NCI-H187 (cell line): Measurements from ENCODE around the gene DGKH.

Source experiments
- DNase-seq, 2 experiments: peaks; one replicate each; lab custom pipeline; 2025; lab: John Stamatoyannopoulos, UW

The DGKH gene

DNA sequence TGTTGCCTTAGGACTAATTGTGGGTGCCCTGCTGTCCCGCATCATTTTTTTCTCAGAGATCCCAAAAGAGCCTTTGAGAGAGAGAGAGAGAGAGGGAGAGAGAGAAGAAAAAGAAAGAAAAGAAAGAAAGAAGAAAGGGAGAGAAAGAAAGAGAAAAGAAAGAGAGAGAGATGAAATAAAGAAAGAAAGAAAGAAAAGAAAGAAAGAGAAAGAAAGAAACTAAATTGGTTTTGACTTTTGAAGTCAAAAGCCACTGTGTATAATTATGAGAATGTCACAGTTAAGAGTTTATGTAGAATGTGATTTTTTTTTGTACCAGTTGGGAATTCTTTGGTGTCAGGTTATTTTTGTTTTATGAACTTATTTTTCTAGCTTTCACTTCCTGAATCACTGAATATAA, 180.1 kb downstream of the DGKH start:
- no peak for DNase-seq

DNA sequence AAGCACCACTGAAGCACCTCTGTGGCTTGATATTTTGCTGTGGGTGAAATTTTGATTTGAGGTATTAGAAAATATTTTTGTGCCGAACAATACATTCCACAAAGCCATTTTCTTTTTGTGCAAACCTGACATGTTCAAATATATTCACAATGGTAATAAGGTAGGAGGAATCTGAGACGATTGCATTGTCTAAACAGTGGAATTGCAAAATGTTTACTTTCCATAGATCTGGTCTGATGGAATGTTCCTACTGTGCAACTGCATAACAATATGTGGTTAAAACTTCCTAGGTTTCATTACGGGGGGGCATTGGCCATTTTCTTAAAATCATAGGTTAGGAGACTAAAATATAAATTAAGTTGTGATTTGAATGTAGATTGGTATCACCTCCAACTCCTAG, 180.8 kb downstream of the DGKH start:
- no peak for DNase-seq

DNA sequence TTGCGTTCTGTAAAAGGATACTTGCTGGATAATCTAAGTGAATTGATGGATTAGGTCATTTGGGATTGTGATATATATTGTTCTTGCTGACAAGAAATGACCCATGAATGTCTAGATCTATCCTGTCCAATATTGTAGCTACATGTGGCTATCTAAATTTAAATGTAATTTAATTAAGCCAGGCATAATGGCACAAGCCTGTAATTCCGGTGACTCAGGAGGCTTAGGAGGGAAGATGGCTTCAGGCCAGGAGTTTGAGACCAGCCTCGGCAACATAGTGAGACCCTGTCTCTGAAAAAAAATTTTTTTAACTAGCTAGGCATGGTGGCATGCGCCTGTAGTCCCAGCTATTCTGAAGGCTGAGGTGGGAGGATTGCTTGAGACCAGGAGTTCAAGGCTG, 184.2 kb downstream of the DGKH start:
- no peak for DNase-seq

DNA sequence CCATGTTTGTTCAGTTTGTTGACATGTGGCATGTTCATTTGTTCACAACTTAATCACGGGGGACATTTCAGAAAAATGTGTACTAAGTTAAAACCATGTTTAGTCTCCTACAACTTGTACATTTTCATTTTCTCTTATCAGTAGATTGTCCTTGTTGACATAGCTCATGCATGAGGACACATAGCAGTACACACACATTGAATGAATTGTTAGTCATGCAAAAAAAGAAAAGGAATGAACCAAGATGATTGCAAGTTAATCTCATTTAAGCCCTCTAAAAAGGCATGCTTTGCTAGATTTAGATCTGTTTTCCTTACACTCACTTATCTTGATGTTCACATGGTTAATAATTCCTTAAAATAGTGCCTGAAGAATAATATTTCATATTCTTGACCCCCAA, 185.3 kb downstream of the DGKH start:
- no peak for DNase-seq

- DNase-seq: no peak
These were observed 190.7 kb downstream of the DGKH start for GRCh38 chr13:42239161-42239560.

DNA sequence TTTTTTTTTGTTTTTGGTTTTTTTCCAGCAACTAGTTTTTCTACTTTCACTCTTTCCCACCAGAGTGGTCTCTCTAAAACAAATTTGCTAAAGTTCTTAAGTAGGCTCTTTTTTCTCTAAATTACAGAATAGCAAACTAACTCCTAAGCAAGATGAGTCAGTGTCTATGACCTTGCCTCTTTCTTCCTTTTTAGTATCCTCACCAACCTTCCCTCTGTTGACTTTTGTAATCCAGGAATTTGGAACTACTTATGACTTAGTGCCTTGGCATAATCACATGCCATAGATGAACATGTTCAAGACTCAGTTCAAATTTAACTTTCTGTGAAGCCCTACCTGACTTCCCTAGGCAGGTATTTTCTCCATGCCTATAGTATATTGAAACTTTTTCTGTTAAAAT, 191.2 kb downstream of the DGKH start:
- no peak for DNase-seq

GRCh38 chr13:42246541-42246940, 198.1 kb downstream of the DGKH start:
- no peak for DNase-seq

DNA sequence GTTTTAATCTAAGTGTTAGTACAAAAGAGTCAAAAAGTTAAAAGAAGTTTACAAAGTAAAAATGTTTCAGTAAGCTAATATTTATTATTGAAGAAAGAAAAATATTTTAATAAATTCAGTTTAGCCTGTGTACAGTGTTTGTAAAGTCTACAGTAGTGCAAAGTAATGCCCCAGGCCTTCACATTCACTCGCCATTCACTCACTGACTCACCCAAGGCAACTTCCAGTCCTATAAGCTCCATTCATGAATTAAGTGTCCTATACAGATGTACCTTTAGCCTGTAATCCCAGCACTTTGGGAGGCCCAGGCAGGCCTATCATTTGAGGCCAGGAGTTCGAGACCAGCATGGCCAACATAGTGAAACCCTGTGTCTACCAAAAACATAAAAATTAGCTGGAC, 199.4 kb downstream of the DGKH start:
- no peak for DNase-seq

- DNase-seq: no peak
These were observed 207.4 kb downstream of the DGKH start for GRCh38 chr13:42255886-42256285.

- DNase-seq: peak; percentile 2 to 11
These were observed 210.3 kb downstream of the DGKH start for GRCh38 chr13:42258747-42259146.

DNA sequence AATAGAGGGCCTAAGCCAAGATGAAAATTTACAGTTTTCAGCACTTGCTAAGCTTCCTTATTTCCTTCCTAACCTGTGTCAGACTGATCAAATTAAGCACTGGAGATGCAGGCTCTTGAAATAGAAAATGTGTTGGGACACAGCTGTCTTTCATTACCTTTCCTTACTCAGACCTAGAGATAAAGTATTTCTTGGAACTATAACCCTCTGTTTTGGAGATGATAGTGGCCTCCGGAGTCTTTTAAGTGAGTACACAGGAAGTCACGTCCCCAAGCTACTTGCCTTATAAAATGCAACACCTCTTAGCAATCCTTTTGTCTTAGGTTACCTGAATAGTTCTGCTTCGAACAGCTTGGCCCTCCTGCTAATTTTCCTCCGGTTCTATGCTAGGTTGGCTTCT, 211.1 kb downstream of the DGKH start:
- DNase-seq: no peak

GRCh38 chr13:42260903-42261654, 212.6 kb downstream of the DGKH start:
- no peak for DNase-seq

DNA sequence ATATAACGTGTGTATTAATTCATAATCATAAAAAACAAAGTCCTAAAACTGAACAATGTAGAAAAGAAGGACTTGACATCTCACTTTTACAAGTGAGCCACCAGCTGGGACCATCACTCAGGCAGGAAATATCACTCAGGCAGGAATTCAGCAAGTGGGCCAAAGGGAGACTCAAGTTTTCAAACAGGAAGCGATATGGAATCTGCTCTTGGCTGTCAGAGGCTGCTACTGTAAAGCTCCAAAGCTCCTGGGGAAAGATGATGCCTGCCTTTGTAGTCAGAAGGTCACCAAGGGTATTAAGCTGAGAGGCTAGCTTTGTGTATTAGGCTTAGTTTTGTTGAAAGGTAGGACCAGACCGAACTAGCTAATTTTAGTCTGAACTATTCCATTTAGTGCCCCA, 218.0 kb downstream of the DGKH start:
- DNase-seq: no peak

- DNase-seq: no peak
These were observed 221.9 kb downstream of the DGKH start for GRCh38 chr13:42270160-42270856.

DNA sequence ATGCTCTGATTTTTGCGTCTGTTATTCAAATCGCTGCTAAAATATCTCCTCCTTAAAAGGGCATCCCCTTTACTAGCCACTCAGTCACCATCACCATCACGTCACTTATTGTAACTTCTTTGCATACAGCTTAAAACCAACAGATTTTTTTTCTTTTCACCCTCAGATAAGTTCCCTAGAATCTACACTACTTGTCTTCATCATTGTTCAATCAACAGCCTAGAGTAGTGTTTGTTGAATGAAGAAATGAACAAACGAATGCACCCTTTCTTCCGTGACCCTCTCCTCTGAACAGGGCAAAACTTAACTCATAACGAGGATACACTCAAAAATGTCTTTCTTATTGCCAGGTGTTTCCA, 222.4 kb downstream of the DGKH start:
- DNase-seq: no peak

DNA sequence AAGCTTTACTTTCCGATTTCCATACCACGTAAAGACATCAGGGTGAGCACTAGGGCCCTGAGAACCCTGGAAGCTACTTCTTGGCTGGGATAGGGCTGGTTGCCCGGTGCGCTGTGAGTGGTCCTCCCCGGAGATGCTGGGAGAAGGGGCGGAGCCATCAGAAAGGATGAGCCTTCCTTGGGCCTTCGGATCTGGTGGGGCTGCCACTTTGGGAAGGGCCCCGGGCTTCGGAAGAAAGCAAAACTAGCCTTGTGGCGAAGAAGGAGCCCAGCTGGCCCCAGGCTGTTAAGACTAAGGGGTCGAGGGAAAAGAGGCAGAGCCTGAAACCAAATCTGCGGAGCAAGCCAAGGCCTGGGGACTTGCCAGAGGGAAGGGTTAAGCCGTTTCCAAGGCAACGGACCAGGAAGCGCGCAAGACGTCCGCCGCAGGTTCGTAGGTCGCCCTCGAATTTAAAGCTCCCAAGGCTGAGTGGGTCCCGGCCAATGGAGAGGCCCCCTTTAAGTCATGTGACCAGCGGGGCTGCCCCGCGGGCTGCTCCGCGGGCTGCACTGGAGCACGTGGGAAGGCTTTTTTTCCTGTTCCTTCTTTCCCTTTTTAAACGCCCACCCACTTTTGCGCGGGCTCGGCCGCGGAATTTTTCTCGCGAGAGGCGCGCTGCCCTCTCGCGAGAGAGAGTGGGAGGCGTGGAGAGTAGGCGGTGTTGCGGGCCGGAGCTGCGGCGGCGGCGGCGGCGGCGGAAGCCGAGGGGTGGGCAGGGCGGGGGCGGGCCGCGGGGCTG, 223.1 kb downstream of the DGKH start:
- peak; percentile 83 to 90 for DNase-seq

DNA sequence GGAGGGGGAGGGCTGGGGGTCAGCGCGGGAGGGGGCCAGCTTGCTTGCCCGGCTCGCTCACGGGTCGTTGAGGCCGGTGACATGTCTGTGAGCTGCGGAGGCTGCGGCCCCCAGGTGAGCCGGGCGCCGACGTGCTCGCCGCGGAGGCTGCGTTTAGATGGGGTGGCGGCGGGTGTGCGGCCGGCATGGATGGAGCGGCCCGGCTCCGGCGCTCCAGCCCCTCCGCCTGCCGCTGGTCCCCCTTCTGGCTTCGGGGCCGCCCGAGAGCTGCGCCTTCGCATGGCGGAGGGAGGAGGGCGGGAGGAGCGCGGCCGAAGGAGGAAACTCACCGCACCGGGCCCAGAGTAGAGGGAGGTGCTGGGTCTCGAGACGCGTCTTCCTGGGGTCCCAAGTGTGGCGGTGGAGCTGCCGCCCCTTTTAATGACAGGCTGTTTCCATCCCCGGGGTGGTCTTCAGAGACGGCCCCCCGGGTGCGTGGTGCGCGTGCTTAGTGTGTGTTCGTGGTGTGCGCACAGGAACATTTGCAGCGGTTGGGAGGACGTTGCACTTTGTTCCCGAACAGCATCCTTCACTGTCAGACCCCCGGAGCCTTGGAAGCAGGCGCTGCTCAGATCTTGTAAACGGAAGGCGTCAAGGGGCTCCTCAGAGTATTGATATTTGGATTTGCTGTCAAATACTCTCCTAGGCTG, 223.8 kb downstream of the DGKH start, which contains the start of gene AKAP11:
Gene AKAP11 (plus strand): TSS at position 38 of the 689 bp plus-strand sequence. CDS start 14,197 bp downstream, outside the sequence.
- peak in 1 of 2 experiments; percentile 11 for DNase-seq

GRCh38 chr13:42272804-42273175, 224.3 kb downstream of the DGKH start:
- no peak for DNase-seq

DNA sequence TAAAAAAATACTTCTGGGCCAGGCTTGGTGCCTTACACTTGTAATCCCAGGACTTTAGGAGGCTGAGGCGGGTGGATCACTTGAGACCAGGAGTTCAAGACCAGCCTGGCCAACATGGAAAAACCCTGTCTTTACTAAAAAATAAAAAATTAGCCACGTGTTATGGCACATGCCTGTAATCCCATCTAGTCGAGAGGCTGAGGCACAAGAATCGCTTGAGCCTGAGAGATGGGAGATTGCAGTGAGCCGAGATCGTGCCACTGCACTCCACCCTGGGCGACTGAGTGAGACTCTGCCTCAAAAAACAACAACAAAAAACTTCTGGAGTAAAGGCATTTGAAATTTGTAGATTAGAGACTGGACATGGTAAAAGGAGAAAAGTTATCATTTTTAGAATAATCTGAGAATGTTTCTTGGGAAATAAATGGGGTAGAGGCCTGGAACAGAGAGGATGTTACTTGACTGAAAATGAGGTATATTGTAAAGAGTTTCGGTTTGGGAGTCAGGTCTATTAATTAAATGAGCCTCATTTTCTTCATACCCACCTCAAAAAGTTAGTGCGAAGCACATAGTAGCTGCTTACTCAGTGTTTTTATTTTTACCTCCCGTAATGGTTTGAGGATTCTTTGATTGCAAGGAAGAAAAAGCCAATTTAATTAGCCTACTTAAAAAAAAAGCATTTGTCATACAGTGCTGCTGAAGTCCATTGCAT, 226.1 kb downstream of the DGKH start:
- DNase-seq: no peak

GRCh38 chr13:42275098-42275471, 226.6 kb downstream of the DGKH start:
- DNase-seq: no peak

DNA sequence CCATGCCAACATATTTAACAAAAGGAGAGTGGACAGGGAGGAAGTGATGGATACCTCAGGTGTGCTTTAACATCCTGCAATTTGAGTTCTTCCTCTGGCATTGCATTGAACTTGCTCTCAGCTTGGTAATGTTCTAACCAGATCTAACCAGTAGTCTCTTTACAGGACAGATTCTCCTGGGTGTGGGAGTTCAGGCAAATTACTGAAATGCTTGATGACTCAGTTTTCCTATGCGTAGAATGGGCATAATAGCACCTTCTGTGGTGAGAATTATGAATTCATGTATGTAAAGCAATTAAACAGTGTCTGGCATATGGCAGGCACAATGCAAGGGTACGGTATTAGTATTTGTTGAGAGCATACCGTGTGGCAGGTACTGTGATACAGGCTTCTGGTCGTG, 227.1 kb downstream of the DGKH start:
- no peak for DNase-seq

DNA sequence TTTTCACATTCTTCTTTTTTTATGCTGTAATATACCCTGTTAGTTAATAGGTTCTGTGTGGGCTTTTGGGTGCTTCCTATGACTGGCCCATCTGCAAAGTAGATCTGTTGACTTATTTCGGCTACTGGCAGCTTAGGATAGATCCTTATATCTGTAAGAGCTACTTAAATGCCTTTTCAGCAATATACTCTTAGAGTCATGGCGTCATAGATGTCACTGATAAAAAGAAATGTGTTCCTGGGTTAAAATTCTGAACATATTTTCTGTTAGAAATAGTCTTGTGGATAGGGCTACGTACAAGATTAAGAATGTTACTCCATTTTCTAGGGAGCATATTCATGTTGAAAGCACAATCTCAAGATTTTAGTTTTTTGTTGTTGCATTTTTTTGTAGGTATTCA, 228.2 kb downstream of the DGKH start:
- no peak for DNase-seq
